IPS-20b (cell line): ENCODE measurements around the gene AP5Z1.

Source experiments
- H3K27ac ChIP-seq: one replicate; pipeline ENCODE4 v1.5.1; 2013; ENCODE audit warnings: low read length
- H3K27me3 ChIP-seq: 2 replicates; pipeline ENCODE4 v1.6.1; 2013; ENCODE audit warnings: mild to moderate bottlenecking, low read length, inconsistent platforms; ENCODE audit not compliant: insufficient read depth
- H3K36me3 ChIP-seq: 2 replicates; pipeline ENCODE4 v1.6.1; 2013; ENCODE audit warnings: low read depth, mild to moderate bottlenecking, inconsistent platforms, low read length, moderate library complexity; ENCODE audit not compliant: insufficient read depth
- H3K4me1 ChIP-seq: 2 replicates; pipeline ENCODE4 v1.6.1; 2013; ENCODE audit warnings: mild to moderate bottlenecking, control low read depth, inconsistent platforms, low read length, moderate library complexity; ENCODE audit not compliant: insufficient read depth
- H3K4me3 ChIP-seq: 2 replicates; pipeline ENCODE4 v1.5.1; 2013; ENCODE audit warnings: mild to moderate bottlenecking, low read length, inconsistent platforms
- H3K9ac ChIP-seq: 2 replicates; pipeline ENCODE4 v1.6.1; 2013; ENCODE audit warnings: low read depth, mild to moderate bottlenecking, inconsistent platforms, low read length, moderate library complexity
- H3K9me3 ChIP-seq: 2 replicates; pipeline ENCODE4 v1.6.1; 2013; ENCODE audit warnings: mild to moderate bottlenecking, low read depth, low read length, inconsistent platforms; ENCODE audit not compliant: insufficient read depth

AP5Z1 gene

DNA sequence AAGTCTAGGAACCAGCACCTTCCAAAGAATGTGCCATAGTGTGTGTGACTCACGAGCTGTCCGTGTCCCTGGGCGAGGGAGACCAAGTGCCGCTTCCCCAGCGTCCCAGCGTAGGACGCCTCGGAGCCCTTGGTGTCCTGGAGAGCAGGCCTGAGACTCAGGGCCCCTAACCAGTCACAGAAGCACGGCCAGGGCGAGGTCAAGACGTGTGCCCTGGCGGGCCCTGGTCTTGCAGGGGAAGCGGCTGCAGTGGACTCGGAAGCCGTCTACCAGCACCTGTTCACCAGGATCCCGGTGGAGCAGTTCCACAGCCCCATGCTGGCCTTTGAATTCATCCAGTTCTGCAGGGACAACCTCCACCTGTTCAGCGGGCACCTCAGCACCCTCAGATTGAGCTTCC lies 10.6 kb downstream of the AP5Z1 start:
- Histone ChIP-seq H3K9me3 (no peaks in the 10 kb centered on the region), H3K9ac (no peak overlapping the region), H3K36me3 (peaks cover 12% of the 10 kb centered on the region), H3K27me3 (no peaks in the 10 kb centered on the region), H3K4me3 (no peak overlapping the region), H3K27ac (no peak overlapping the region), H3K4me1 (no peaks in the 10 kb centered on the region)

DNA sequence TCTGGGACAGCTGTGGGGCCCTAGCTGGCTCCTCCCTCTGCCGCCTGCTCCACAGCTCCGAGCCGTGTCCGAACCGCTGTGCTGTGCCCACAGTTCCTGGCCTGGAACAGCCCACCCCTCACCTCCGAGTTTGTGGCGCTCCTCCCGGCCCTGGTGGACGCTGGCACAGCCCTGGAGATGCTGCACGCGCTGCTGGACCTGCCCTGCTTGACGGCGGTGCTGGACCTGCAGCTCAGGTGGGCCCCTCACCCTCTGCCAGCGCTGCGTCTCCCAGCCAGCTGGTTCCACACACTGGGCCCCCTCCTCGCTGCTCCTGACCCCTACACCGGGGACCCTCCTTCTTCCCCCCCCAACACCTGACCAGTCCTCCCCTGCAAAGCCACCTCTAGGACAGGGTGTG lies 12.1 kb downstream of the AP5Z1 start:
- H3K36me3 ChIP-seq, result no peaks in the 10 kb centered on the region; the same call in none of the 2 replicates
- H3K27ac ChIP-seq, result no peak overlapping the region
- H3K4me1 ChIP-seq, result no peaks in the 10 kb centered on the region
- H3K4me3 ChIP-seq, result no peak overlapping the region
- no peaks in the 10 kb centered on the region for H3K27me3 ChIP-seq
- H3K9me3 ChIP-seq, result no peaks in the 10 kb centered on the region
- H3K9ac ChIP-seq, result no peak overlapping the region

- Histone ChIP-seq H3K4me3 (no peak overlapping the region), H3K4me1 (no peaks in the 10 kb centered on the region), H3K36me3 (no peaks in the 10 kb centered on the region; the same call in none of the 2 replicates), H3K27me3 (no peaks in the 10 kb centered on the region), H3K9me3 (no peaks in the 10 kb centered on the region), H3K27ac (no peak overlapping the region), H3K9ac (no peak overlapping the region)
Measured at GRCh38 chr7:4787947-4788626, 12.7 kb downstream of the AP5Z1 start.

GRCh38 chr7:4788627-4789189 lies 13.3 kb downstream of the AP5Z1 start:
- Histone ChIP-seq H3K27me3 (no peaks in the 10 kb centered on the region), H3K27ac (no peak overlapping the region), H3K4me1 (no peaks in the 10 kb centered on the region), H3K4me3 (no peak overlapping the region), H3K9ac (no peak overlapping the region), H3K9me3 (no peaks in the 10 kb centered on the region), H3K36me3 (no peaks in the 10 kb centered on the region; the same call in none of the 2 replicates)

DNA sequence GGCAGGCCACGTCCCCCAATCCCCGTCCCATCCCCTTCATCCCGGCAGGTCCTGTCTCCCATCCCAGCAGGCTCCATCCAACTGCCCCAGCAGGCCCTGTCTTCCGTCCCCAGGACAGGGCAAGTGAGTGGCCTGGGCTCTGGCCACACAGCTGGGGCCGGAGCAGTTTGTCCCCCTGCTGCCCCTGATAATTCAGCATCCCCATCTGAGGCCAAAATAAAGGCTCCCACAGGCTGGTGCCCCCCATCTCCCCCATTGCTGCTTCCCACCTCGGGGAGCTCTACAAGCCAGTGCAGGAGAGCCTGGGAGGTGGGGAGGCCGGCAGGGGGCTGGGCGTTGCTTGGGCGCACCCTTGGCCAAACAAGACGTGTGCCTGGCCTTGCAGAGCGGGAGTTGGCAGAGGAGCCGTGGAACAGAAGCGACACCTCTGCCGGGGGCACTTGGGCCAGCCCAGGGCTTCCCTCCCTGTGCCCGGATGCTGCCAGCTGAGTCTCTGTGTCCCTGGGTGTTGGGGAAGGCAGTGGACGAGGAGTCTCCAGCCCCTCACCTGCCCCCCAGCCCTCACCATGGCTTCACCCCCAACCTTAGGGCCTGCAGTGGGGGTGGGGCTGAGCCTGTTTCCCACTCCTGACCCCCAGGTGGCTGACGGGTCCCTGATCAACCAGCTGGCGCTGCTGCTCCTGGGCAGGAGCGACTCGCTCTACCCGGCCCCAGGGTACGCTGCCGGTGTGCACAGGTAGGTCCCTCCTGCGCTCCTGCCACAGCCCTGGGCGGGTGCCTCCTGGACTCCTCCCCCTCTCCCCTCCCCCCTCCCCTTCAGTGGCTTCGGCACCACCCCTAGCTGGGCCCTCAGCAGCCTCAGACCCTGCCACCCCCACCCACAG lies 14.0 kb downstream of the AP5Z1 start:
- no peaks in the 10 kb centered on the region for H3K9me3 ChIP-seq
- no peak overlapping the region for H3K27ac ChIP-seq
- H3K27me3 ChIP-seq, result no peaks in the 10 kb centered on the region
- H3K4me3 ChIP-seq, result no peak overlapping the region
- H3K36me3 ChIP-seq, result no peaks in the 10 kb centered on the region; the same call in none of the 2 replicates
- H3K4me1 ChIP-seq, result no peaks in the 10 kb centered on the region
- H3K9ac ChIP-seq, result no peak overlapping the region

DNA sequence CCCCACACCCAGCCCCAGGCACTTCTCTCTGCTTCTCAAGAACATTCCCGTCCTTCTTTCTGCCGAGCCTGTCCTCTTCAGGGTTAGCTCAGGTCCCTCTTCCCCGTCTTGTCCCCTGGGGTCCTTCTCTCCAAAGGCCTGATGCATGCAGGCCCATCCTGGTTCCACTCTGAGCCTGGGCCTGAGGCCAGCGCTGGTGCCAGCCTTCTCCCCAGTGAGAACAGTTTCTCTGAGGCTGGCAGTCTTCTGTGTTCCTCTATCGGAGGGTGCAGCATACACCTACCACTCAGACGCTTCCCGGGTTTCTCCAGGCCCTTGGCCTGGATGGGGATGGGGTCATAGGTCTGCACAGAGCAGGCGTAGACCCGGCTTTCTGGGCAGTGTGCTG lies 14.6 kb downstream of the AP5Z1 start:
- Histone ChIP-seq H3K27ac (no peak overlapping the region), H3K4me3 (no peak overlapping the region)

GRCh38 chr7:4790516-4790991 lies 15.1 kb downstream of the AP5Z1 start:
- Histone ChIP-seq H3K4me1 (no peaks in the 10 kb centered on the region), H3K36me3 (no peaks in the 10 kb centered on the region; the same call in none of the 2 replicates), H3K27ac (no peak overlapping the region), H3K9me3 (no peaks in the 10 kb centered on the region), H3K27me3 (no peaks in the 10 kb centered on the region), H3K9ac (no peak overlapping the region), H3K4me3 (no peak overlapping the region)

More for the DNA sequence above, 14.6 kb downstream of the AP5Z1 start:
- Histone ChIP-seq H3K36me3 (no peaks in the 10 kb centered on the region; the same call in none of the 2 replicates), H3K27me3 (no peaks in the 10 kb centered on the region), H3K9me3 (no peaks in the 10 kb centered on the region), H3K4me1 (no peaks in the 10 kb centered on the region), H3K9ac (no peak overlapping the region)

DNA sequence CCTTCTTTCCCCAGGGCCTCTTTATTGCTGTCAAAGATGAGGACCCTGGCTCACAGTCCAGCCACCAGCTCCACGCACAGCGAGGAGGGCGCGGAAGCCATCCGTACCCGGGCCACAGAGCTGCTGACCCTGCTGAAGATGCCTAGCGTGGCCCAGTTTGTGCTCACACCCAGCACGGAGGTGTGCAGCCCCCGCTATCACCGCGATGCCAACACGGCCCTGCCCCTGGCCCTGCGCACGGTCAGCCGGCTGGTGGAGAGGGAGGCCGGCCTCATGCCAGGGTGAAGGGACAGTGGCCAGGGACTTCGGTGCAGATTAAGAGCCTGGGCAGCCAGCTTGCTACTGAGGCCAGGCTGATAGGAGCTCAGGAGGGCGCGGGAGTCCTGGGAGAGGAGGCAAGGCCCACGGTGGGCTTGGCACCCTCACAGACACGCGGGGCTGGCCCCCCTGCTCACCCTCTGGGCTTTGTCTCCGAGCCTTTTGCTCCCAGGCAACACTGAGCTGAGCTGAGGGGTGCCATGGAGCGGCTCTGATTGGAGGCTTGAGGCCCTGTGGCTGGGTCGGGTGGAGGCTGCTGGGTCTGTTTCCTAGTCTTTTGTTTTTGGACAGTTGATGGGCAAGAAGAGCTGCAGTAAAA lies 15.8 kb downstream of the AP5Z1 start:
- H3K4me1 ChIP-seq, result no peaks in the 10 kb centered on the region
- H3K4me3 ChIP-seq, result no peak overlapping the region
- no peaks in the 10 kb centered on the region for H3K27me3 ChIP-seq
- H3K27ac ChIP-seq, result no peak overlapping the region
- no peaks in the 10 kb centered on the region; the same call in 1 of the 2 replicates for H3K36me3 ChIP-seq
- H3K9ac ChIP-seq, result no peak overlapping the region
- no peaks in the 10 kb centered on the region for H3K9me3 ChIP-seq

GRCh38 chr7:4791738-4792536 lies 16.5 kb downstream of the AP5Z1 start:
- peak overlapping the region; percentile 69 for H3K4me3 ChIP-seq
- no peaks in the 10 kb centered on the region for H3K4me1 ChIP-seq
- no peaks in the 10 kb centered on the region for H3K9me3 ChIP-seq
- no peaks in the 10 kb centered on the region for H3K27me3 ChIP-seq
- no peak overlapping the region for H3K27ac ChIP-seq
- no peaks in the 10 kb centered on the region; the same call in 1 of the 2 replicates for H3K36me3 ChIP-seq
- H3K9ac ChIP-seq, result peak overlapping the region; percentile 48; the same call in 1 of the 2 replicates

- Histone ChIP-seq H3K9ac (peak overlapping the region; percentile 48; the same call in 1 of the 2 replicates), H3K9me3 (no peaks in the 10 kb centered on the region), H3K36me3 (no peaks in the 10 kb centered on the region), H3K4me1 (no peaks in the 10 kb centered on the region), H3K27me3 (no peaks in the 10 kb centered on the region), H3K27ac (no peak overlapping the region), H3K4me3 (peak overlapping the region; percentile 69)
Measured at GRCh38 chr7:4792537-4793126, 17.2 kb downstream of the AP5Z1 start.
